Epithelial cell of esophagus (primary cell): Measurements from ENCODE around the gene PELI3.

Source experiments
- DNase-seq: peaks from one replicate; pipeline ENCODE4 v3.0.0; 2010; ENCODE audit warnings: low read depth
- H3K4me3 ChIP-seq: 2 replicates; pipeline ENCODE4 v1.5.1; 2011; ENCODE audit warnings: mild to moderate bottlenecking, low read length, control low read depth
- TF ChIP-seq, protein P1 (sequence below): IDR thresholded peaks from 2 replicates; pipeline ENCODE4 v1.5.1; 2011; ENCODE audit warnings: low read depth, mild to moderate bottlenecking, low read length, control low read depth, inconsistent platforms; ENCODE audit not compliant: insufficient read depth; ENCODE audit errors: missing control alignments

PELI3 gene

DNA sequence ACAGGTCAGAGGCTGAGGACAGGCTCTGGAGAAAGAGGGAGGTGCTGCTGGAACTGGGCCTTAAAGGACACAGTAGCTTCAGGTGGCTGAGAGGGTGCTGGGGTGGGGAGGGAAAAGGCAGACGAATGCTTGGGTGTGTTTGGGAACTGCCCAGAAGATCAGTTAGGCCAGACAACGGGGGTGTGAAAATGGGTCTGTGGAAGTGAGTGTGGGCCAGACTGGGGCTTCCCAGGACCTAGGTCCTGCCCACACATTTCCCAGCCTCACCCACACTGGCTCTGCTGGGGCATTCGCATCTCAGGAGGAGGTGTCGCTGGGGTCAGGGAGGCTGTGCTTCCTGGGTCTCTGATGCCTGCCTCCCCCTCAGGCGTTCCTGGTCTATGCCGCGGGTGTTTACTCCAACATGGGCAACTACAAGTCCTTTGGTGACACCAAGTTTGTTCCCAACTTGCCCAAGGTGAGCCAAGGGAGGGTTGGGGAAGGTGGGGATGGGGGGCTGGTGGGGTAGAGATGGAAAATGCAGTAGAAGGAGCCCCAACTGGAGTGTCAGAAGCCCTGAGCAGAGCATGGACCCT lies 18.2 kb downstream of the PELI3 start:
- no peak overlapping the region for H3K4me3 ChIP-seq
- DNase-seq = no peak
- TF ChIP-seq, protein P1, sequence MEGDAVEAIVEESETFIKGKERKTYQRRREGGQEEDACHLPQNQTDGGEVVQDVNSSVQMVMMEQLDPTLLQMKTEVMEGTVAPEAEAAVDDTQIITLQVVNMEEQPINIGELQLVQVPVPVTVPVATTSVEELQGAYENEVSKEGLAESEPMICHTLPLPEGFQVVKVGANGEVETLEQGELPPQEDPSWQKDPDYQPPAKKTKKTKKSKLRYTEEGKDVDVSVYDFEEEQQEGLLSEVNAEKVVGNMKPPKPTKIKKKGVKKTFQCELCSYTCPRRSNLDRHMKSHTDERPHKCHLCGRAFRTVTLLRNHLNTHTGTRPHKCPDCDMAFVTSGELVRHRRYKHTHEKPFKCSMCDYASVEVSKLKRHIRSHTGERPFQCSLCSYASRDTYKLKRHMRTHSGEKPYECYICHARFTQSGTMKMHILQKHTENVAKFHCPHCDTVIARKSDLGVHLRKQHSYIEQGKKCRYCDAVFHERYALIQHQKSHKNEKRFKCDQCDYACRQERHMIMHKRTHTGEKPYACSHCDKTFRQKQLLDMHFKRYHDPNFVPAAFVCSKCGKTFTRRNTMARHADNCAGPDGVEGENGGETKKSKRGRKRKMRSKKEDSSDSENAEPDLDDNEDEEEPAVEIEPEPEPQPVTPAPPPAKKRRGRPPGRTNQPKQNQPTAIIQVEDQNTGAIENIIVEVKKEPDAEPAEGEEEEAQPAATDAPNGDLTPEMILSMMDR = no peak

DNA sequence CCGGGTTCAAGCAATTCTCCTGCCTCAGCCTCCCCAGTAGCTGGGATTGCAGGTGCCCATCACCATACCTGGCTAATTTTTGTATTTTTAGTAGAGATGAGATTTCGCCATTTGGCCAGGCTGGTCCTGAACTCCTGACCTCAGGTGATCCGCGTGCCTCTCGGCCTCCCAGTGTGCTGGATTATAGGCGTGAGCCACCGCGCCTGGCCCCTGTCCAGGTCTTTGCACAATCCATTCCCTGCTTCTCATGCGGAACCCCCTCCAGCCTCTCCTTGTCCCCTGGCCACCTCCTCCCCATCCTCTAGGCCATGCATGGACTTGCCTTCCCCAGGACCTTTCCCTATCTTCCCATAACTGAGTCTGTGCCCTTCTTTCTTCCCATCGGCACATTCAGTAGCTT lies 22.3 kb downstream of the PELI3 start:
- H3K4me3 ChIP-seq = no peak overlapping the region
- no peak for DNase-seq
- TF ChIP-seq, protein P1 = no peak

DNA sequence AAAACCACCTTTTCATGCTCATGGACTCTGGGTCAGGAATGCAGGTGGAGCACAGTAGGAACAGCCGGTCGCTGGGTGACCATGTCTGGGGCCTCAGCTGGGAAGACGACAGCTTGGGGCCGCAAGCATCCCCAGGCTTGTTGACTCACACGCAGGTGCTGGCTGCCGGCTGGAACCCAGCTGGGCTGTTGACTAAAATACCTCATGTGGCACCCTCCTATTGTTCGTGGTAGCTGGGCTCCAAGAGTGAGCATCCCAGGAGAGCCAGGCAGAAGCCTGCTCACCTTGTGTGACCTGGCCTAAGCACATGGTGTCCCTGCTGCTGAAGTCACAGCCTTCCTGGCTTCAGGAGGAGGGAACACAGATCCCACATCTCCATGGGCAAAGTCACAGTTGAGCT lies 22.9 kb downstream of the PELI3 start:
- H3K4me3 ChIP-seq = no peak overlapping the region
- TF ChIP-seq, protein P1 = no peak
- no peak for DNase-seq

DNA sequence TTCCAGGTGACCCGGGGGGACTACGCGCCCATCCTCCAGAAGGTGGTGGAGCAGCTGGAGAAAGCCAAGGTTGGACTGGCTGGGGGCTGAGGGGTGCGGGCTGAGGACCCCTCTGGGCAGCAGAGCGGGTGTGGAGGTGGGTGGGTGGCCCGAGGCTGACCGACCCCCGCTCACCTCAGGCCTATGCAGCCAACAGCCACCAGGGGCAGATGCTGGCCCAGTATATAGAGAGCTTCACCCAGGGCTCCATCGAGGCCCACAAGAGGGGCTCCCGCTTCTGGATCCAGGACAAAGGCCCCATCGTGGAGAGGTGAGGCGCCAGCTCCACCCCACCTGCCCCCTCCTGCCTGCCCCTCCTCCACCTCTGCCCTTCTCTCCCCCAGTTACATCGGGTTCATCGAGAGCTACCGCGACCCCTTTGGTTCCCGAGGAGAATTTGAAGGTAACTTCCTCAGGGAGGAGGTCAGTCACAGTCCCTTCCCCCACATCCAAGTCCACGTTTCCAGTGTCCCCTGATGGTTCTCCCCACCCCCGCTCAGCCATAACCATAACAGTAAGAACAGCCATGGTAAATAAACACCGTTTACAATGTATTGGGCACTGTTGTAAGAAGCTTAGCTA lies 24.7 kb downstream of the PELI3 start:
- DNase-seq = no peak
- TF ChIP-seq, protein P1 = peak; percentile 39
- H3K4me3 ChIP-seq = no peak overlapping the region

DNA sequence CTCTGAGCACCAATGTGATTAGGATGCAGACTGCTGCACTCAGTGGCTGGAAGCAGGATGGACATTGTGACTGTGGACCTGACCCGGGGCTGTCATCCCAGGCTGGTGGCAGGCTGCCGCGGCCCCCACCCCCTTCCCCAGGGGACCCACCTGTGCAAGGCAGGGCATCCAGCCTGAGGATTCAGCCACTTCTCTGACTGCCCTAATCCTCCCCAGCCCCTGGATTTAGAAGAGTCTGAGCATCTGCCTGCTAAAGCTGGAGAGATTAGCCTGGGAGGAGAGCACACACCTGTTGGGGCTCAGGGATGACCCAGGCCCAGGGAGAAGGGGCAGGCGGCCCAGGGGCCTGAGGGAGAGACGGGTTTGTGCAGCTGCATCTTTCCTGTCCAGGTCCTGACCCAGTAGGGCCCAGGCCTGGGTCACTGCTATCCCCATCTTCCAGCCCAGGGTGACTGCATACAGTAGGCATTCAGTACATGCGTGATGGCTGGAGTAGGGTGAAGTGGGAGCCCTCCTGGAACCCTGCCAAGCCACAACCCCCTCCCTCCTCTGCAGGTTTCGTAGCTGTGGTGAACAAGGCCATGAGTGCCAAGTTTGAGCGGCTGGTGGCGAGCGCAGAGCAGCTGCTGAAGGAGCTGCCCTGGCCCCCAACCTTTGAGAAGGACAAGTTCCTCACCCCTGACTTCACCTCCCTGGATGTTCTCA lies 25.6 kb downstream of the PELI3 start:
- TF ChIP-seq, protein P1 = no peak
- H3K4me3 ChIP-seq = no peak overlapping the region
- no peak for DNase-seq

DNA sequence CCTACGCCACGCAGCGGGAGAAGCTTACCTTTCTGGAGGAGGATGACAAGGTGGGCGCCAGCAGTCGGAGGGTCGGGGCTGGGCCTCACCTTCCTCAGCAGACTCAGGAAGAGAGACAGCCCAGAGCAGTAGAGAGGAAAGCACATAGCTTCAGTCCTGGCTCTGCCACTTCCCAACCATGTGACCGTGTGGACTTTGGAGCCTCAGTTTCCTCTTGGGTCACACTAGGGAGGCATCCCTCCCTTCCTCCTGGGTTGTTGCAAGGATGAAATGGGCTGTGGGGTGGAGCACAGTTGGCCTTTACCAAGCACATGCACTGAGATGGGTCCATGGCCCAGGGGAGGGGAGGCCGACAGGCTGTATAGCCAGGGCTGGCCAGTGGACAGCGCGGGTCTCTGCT lies 26.4 kb downstream of the PELI3 start:
- DNase-seq = no peak
- H3K4me3 ChIP-seq = no peak overlapping the region
- TF ChIP-seq, protein P1 = no peak
